GM12878 (cell line): Measurements from ENCODE around the gene DNAJC6. TPM values are rescaled to one million over a fixed set of nuclear protein-coding genes. Genes with fewer than 3 reads are reported as not detected.

ENCODE experiments used
- EED ChIP-seq: sonication (generic); IDR thresholded peaks from 2 replicates; pipeline ENCODE4 v1.6.1; 2016; ENCODE audit warnings: antibody characterized with exemption, low read depth
- KDM1A ChIP-seq: fragments of 200-600 bp; sonication (generic); IDR thresholded peaks from 2 replicates; pipeline ENCODE4 v1.6.1; 2016; ENCODE audit warnings: borderline replicate concordance
- NFXL1 ChIP-seq: fragments of 450-650 bp; IDR thresholded peaks from 2 replicates; pipeline ENCODE4 v1.6.1; 2017; ENCODE audit warnings: antibody characterized with exemption, mild to moderate bottlenecking, borderline replicate concordance
- POLR2AphosphoS5 ChIP-seq: IDR thresholded peaks from 2 replicates; pipeline ENCODE4 v1.6.1; 2011; ENCODE audit warnings: mild to moderate bottlenecking, low read length, inconsistent platforms
- PRDM15 ChIP-seq: fragments of 450-650 bp; formaldehyde crosslinking; IDR thresholded peaks from 2 replicates; pipeline ENCODE4 v1.4.0; 2020; ENCODE audit warnings: mild to moderate bottlenecking, moderate library complexity
- SUZ12 ChIP-seq: fragments of 200-600 bp; sonication (generic); IDR thresholded peaks from one replicate; pipeline ENCODE4 v1.6.1; 2018; ENCODE audit warnings: antibody characterized with exemption, mild to moderate bottlenecking; ENCODE audit not compliant: unreplicated experiment
- polyA plus RNA-seq, 11 experiments: library from polyadenylated mRNA; depleted of rRNA in 4 of 11; unstranded in 6 of 11; stranded (reverse) in 5 of 11; fragments of >200 nt; fragmentation: Nextera tagmentation in 4 of 11; fragmentation: Illumina TruSeq in 1 of 11; extraction: Ambion mirVana in 4 of 11; extraction: Trizol in 1 of 11; gene quantifications; 1 replicate in 1 of 11; 2 replicates in 10 of 11; pipeline versions ENCODE4 v1.2.1 to v1.2.3, GENCODE V29; 2011 to 2016; ENCODE audit warnings: inconsistent platforms in 2 of 11, missing spikeins in 2 of 11, low read depth in 1 of 11
- total RNA-seq, 4 experiments: library from RNA; depleted of rRNA in 3 of 4; stranded (reverse); fragments of >200 nt in 3 of 4; fragmentation: Illumina TruSeq in 1 of 4; extraction: Trizol in 1 of 4; gene quantifications; 2 replicates each; pipeline versions ENCODE4 v1.2.1 to v1.2.3, GENCODE V29; 2013 to 2021
- TF ChIP-seq, protein P1 (sequence below): fragments of 450-650 bp; conservative IDR thresholded peaks from 2 replicates; pipeline ENCODE4 v1.6.1; 2017; ENCODE audit warnings: mild to moderate bottlenecking, moderate library complexity
- TF ChIP-seq, protein P2 (sequence below): fragments of 150-350 bp; IDR thresholded peaks from 2 replicates; pipeline ENCODE4 v1.6.1; 2016; ENCODE audit warnings: low read depth, low read length

The DNAJC6 gene
- total and polyA plus RNA-seq, 10 of the 15 experiments (the other 5 are each of a cell fraction or from before 2014, with no cell fraction given) = 0.08 to 4.3 (median 2.7) TPM

- TF ChIP-seq PRDM15 = no peak
- TF ChIP-seq, protein P1, sequence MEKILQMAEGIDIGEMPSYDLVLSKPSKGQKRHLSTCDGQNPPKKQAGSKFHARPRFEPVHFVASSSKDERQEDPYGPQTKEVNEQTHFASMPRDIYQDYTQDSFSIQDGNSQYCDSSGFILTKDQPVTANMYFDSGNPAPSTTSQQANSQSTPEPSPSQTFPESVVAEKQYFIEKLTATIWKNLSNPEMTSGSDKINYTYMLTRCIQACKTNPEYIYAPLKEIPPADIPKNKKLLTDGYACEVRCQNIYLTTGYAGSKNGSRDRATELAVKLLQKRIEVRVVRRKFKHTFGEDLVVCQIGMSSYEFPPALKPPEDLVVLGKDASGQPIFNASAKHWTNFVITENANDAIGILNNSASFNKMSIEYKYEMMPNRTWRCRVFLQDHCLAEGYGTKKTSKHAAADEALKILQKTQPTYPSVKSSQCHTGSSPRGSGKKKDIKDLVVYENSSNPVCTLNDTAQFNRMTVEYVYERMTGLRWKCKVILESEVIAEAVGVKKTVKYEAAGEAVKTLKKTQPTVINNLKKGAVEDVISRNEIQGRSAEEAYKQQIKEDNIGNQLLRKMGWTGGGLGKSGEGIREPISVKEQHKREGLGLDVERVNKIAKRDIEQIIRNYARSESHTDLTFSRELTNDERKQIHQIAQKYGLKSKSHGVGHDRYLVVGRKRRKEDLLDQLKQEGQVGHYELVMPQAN = no peak
- TF ChIP-seq, protein P2, sequence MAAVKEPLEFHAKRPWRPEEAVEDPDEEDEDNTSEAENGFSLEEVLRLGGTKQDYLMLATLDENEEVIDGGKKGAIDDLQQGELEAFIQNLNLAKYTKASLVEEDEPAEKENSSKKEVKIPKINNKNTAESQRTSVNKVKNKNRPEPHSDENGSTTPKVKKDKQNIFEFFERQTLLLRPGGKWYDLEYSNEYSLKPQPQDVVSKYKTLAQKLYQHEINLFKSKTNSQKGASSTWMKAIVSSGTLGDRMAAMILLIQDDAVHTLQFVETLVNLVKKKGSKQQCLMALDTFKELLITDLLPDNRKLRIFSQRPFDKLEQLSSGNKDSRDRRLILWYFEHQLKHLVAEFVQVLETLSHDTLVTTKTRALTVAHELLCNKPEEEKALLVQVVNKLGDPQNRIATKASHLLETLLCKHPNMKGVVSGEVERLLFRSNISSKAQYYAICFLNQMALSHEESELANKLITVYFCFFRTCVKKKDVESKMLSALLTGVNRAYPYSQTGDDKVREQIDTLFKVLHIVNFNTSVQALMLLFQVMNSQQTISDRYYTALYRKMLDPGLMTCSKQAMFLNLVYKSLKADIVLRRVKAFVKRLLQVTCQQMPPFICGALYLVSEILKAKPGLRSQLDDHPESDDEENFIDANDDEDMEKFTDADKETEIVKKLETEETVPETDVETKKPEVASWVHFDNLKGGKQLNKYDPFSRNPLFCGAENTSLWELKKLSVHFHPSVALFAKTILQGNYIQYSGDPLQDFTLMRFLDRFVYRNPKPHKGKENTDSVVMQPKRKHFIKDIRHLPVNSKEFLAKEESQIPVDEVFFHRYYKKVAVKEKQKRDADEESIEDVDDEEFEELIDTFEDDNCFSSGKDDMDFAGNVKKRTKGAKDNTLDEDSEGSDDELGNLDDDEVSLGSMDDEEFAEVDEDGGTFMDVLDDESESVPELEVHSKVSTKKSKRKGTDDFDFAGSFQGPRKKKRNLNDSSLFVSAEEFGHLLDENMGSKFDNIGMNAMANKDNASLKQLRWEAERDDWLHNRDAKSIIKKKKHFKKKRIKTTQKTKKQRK = no peak
- TF ChIP-seq KDM1A = no peak
- no peak for TF ChIP-seq EED
- TF ChIP-seq SUZ12 = no peak
- TF ChIP-seq POLR2AphosphoS5 = no peak
- no peak for TF ChIP-seq NFXL1
- TF ChIP-seq, all 136 proteins: peak for 0
These were observed 128.3 kb downstream of the DNAJC6 start (continued) for GRCh38 chr1:65437616-65438015.
